ENCODE data around the gene CNTNAP2.

The CNTNAP2 gene

DNA sequence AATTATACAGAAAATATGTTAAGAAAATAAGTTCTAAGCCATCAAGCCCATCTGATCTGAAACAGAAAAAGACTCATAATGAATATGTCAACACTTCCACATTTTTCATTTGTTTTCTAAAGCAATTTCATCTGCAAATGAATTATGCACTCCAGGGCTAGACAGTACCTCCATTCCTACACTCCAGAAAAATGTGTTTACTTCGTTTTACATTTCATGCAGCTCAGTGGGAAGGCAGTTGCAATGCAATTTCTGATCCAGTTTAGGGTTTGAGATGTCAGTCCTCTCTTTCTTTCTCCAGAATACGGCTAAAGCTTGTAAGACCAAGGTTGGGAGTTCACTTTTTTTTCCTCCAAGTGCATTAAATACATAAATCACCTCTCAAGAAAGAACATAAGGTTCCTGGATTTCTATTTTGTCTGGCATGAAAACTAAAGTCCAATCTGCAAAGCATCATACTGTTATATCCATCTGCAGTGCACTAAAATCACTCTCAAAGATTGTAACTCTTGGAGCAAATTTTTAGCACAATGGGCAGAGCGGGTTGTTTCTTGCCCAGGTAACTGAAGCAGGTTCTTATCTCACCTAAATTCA lies 2125.2 kb downstream of the CNTNAP2 start:
- TF ChIP-seq, protein P1, sequence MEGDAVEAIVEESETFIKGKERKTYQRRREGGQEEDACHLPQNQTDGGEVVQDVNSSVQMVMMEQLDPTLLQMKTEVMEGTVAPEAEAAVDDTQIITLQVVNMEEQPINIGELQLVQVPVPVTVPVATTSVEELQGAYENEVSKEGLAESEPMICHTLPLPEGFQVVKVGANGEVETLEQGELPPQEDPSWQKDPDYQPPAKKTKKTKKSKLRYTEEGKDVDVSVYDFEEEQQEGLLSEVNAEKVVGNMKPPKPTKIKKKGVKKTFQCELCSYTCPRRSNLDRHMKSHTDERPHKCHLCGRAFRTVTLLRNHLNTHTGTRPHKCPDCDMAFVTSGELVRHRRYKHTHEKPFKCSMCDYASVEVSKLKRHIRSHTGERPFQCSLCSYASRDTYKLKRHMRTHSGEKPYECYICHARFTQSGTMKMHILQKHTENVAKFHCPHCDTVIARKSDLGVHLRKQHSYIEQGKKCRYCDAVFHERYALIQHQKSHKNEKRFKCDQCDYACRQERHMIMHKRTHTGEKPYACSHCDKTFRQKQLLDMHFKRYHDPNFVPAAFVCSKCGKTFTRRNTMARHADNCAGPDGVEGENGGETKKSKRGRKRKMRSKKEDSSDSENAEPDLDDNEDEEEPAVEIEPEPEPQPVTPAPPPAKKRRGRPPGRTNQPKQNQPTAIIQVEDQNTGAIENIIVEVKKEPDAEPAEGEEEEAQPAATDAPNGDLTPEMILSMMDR (conservative IDR thresholded peaks at IDR 0.05) = no peak
- no peak overlapping the region for H3K27ac ChIP-seq

DNA sequence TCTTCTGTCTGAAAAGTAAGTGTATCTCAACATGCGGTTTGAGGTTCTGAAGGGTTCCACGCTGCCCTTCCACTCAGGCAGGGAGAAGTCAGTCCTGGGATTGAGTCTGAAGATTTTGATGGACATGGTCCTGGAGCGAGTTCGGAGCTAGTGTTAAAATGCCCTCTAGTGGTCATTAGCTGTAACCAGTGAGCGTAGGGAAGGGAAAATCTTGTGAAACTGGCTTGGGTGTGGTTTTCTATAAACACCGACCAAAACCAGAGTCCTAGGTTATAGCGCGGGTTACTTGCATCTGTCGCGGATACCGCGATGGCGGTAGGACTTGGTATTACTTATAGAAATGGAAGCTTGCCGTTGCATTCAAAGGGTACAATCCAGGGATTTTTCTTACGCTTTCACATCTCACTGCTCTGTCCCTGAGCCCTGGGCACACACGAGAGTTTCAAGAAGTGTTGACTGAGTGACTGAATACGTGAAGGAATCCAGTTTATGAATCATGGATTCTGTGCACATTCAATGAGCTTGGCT lies 2125.8 kb downstream of the CNTNAP2 start:
- TF ChIP-seq, protein P1 (conservative IDR thresholded peaks at IDR 0.05) = peak; percentile 95
- H3K27ac ChIP-seq = no peak overlapping the region

DNA sequence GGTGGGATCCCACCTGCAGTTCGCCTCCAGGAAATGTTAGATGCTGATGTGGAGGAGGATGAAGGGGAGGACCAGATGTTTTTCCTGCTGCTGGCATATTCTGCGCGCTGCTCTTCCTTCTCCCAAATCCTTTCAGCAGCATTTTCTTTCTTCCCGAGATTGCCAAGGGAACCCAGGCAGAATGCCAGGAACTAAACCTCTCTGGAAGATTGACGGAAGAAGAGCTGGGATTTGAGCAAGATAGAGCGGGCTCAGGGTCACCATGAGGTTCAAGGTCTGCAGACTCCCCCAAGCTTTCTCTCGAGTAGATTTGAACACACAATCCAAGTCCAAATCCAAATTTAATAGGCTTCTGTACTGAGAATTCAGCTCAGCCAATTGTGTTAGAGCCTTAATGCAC lies 2128.8 kb downstream of the CNTNAP2 start:
- TF ChIP-seq, protein P1 (conservative IDR thresholded peaks at IDR 0.05) = no peak
- H3K27ac ChIP-seq = no peak overlapping the region

DNA sequence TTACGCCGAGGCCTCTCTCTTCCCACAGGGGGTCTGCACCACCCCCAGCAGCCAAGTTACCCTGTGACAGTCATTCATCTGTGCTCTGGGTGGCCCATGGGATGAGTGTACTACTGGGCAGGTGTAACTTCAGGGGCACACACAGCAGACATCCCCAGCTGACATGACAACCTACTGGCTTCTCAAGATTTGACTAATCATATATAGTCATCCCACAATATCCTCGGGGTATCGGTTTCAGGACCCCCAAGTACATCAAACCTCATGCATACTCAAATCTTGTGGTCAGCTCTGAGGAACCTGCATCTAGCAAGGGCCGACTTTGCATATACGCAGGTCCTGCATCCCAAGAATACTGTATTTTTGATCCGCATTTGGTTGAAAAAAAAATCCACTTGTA lies 2137.0 kb downstream of the CNTNAP2 start:
- TF ChIP-seq, protein P1 (conservative IDR thresholded peaks at IDR 0.05) = no peak
- H3K27ac ChIP-seq = no peak overlapping the region

DNA sequence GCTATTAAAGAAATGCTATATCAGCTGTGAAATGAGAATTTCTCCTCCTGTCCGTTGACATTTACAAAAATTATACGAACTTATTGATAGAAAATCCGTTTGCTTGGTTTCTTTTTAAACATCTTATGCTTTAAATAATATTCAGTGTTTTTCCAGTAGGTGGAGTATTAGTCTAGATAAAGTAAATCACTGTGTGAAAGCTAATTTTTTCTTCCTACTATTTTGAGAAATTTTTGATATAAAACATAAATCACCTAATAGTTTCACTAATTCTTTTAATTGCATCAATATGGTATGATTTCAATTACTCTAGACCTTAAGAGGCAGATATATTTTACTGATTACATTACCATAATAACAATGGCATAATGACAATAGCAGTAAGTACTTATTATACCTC lies 2138.7 kb downstream of the CNTNAP2 start:
- TF ChIP-seq, protein P1 (conservative IDR thresholded peaks at IDR 0.05) = peak; percentile 68

DNA sequence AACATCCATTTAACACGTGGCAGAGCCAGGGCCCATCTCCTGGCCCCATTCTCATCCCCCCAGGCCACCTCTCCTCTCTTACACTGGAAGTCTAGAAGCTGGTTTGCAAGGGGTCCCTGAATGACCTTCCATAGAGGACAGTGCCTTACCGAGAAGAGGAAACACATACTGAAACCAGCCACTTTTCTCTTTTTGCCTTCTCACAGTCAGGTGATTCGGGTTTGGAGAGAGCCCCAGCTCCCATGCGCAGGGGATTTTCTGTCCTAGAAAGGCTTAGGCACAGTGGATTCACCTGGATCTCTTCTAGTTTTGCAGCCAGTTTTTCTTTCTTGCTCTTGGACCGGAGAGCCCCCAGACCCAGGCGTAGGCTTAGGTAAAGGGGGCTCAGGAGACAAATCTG lies 2139.8 kb downstream of the CNTNAP2 start:
- TF ChIP-seq, protein P1 (conservative IDR thresholded peaks at IDR 0.05) = no peak
- H3K27ac ChIP-seq = no peak overlapping the region

More for the DNA sequence above, 2138.7 kb downstream of the CNTNAP2 start:
- no peak overlapping the region for H3K27ac ChIP-seq

DNA sequence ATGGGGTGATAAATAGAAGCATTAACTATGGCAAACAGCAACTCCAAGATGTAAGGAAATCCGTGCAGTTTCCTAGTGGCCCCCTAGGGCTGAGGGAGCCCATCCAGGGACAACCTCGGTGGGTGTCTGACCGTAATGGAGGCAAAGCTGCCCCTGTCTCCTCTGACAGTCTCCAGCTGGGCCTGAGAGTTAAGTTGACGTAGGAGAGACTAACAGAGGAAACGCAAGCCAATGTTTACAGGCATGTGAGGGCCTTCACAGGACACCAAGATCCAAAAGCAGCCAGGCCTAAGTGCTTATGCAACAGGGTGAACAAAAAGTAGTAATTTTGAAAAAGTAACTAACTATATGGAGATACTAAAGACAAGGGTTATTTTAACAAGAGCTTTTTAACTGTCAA lies 2144.0 kb downstream of the CNTNAP2 start:
- H3K27ac ChIP-seq = no peak overlapping the region
- TF ChIP-seq, protein P1 (conservative IDR thresholded peaks at IDR 0.05) = no peak

Measured in VCaP (cell line).